OCI-LY1 (cell line): ENCODE data around the gene ZFYVE28.

ENCODE experiments used
- H2AFZ ChIP-seq: fragments of 200-600 bp; sonication (generic), shearing (Covaris generic); 2 replicates; pipeline ENCODE4 v1.6.0; 2014; ENCODE audit warnings: antibody characterized with exemption, mild to moderate bottlenecking, low read length
- H3F3A ChIP-seq: fragments of 200-600 bp; sonication (generic), shearing (Covaris generic); 2 replicates; pipeline ENCODE4 v1.6.0; 2014; ENCODE audit warnings: mild to moderate bottlenecking, antibody characterized with exemption, low read length, moderate library complexity; ENCODE audit not compliant: insufficient read depth
- H3K27ac ChIP-seq: fragments of 200-600 bp; sonication (generic); 2 replicates; pipeline ENCODE4 v1.5.1; 2014; ENCODE audit warnings: low read length, mixed run types, mild to moderate bottlenecking, low read depth; ENCODE audit not compliant: poor library complexity, severe bottlenecking
- H3K27me3 ChIP-seq: fragments of 200-600 bp; sonication (generic); 2 replicates; pipeline ENCODE4 v1.6.0; 2014; ENCODE audit warnings: antibody characterized with exemption, mild to moderate bottlenecking, low read length, moderate library complexity; ENCODE audit not compliant: insufficient read depth
- H3K36me3 ChIP-seq: fragments of 200-600 bp; sonication (generic); 2 replicates; pipeline ENCODE4 v1.6.1; 2014; ENCODE audit warnings: mild to moderate bottlenecking, antibody characterized with exemption, low read length, moderate library complexity, mixed read lengths; ENCODE audit not compliant: insufficient read depth
- H3K4me1 ChIP-seq: fragments of 200-600 bp; sonication (generic); 2 replicates; pipeline ENCODE4 v1.5.1; 2014; ENCODE audit warnings: mild to moderate bottlenecking, low read length, moderate library complexity; ENCODE audit not compliant: insufficient read depth, severe bottlenecking
- H3K4me2 ChIP-seq: fragments of 200-600 bp; sonication (generic), shearing (Covaris generic); 2 replicates; pipeline ENCODE4 v1.6.1; 2014; ENCODE audit warnings: low read length
- H3K4me3 ChIP-seq: fragments of 200-600 bp; sonication (generic); 2 replicates; pipeline ENCODE4 v1.5.1; 2014; ENCODE audit warnings: low read length, low read depth, mild to moderate bottlenecking, mixed read lengths; ENCODE audit not compliant: poor library complexity, severe bottlenecking
- H3K79me2 ChIP-seq: fragments of 200-600 bp; shearing (Covaris generic); 2 replicates; pipeline ENCODE4 v1.6.1; 2016; ENCODE audit warnings: mixed run types, low read length, mixed read lengths; ENCODE audit not compliant: insufficient read depth
- H3K9ac ChIP-seq: fragments of 200-600 bp; sonication (generic), shearing (Covaris generic); 2 replicates; pipeline ENCODE4 v1.6.1; 2014; ENCODE audit warnings: mild to moderate bottlenecking, low read length, mixed read lengths
- H3K9me2 ChIP-seq: fragments of 200-600 bp; sonication (generic), shearing (Covaris generic); 2 replicates; pipeline ENCODE4 v1.6.1; 2014; ENCODE audit warnings: low read depth, mild to moderate bottlenecking, low read length, mixed read lengths
- H3K9me3 ChIP-seq: fragments of 200-600 bp; shearing (Covaris generic); 2 replicates; pipeline ENCODE4 v1.6.1; 2014; ENCODE audit warnings: low read length, mixed read lengths
- H4K20me1 ChIP-seq: fragments of 200-600 bp; sonication (generic), shearing (Covaris generic); 2 replicates; pipeline ENCODE4 v1.6.0; 2016; ENCODE audit warnings: mild to moderate bottlenecking, low read length; ENCODE audit not compliant: insufficient read depth
- CTCF ChIP-seq: fragments of 200-600 bp; sonication (generic), shearing (Covaris generic); IDR thresholded peaks from 2 replicates; pipeline ENCODE4 v1.5.1; 2017; ENCODE audit warnings: mild to moderate bottlenecking, antibody characterized with exemption, low read length, moderate library complexity, mixed read lengths
- EZH2 ChIP-seq: fragments of 200-600 bp; sonication (generic), shearing (Covaris generic); IDR thresholded peaks from 2 replicates; pipeline ENCODE4 v1.8.0; 2017; ENCODE audit warnings: borderline replicate concordance, mixed run types, mild to moderate bottlenecking, antibody characterized with exemption, low read length, moderate library complexity, mixed read lengths

Gene ZFYVE28

GRCh38 chr4:2320152-2320551 lies 98.3 kb downstream of the ZFYVE28 start:
- no peak overlapping the region for H3K4me3 ChIP-seq
- no peak overlapping the region for H3K27ac ChIP-seq
- no peaks in the 10 kb centered on the region for H3K79me2 ChIP-seq
- no peaks in the 10 kb centered on the region for H3K9me2 ChIP-seq
- H3K9ac ChIP-seq: no peak overlapping the region
- TF ChIP-seq CTCF: no peak
- no peaks in the 10 kb centered on the region for H4K20me1 ChIP-seq
- no peak overlapping the region for H3K4me2 ChIP-seq
- H3F3A ChIP-seq: no peaks in the 10 kb centered on the region
- no peak overlapping the region for H2AFZ ChIP-seq
- no peaks in the 10 kb centered on the region for H3K36me3 ChIP-seq
- no peaks in the 10 kb centered on the region for H3K4me1 ChIP-seq
- H3K9me3 ChIP-seq: no peaks in the 10 kb centered on the region
- H3K27me3 ChIP-seq: no peaks in the 10 kb centered on the region

GRCh38 chr4:2318885-2319284 lies 99.6 kb downstream of the ZFYVE28 start:
- Histone ChIP-seq H3K4me3 (no peak overlapping the region), H4K20me1 (no peaks in the 10 kb centered on the region), H3K4me2 (no peak overlapping the region), H3K36me3 (no peaks in the 10 kb centered on the region; the same call in 1 of the 2 replicates), H3K9me3 (no peaks in the 10 kb centered on the region), H3K9ac (no peak overlapping the region), H3K79me2 (no peaks in the 10 kb centered on the region), H3K27ac (no peak overlapping the region), H3K27me3 (no peaks in the 10 kb centered on the region), H3K4me1 (no peaks in the 10 kb centered on the region), H3K9me2 (no peaks in the 10 kb centered on the region), H3F3A (no peaks in the 10 kb centered on the region), H2AFZ (no peak overlapping the region)
- no peak for TF ChIP-seq EZH2
- no peak for TF ChIP-seq CTCF

- no peak for TF ChIP-seq CTCF
- TF ChIP-seq EZH2: no peak
- Histone ChIP-seq H3K36me3 (no peaks in the 10 kb centered on the region; the same call in 1 of the 2 replicates), H3K9me3 (no peaks in the 10 kb centered on the region), H3K4me3 (no peak overlapping the region), H3K9ac (no peak overlapping the region), H3K4me2 (no peak overlapping the region), H3K9me2 (no peaks in the 10 kb centered on the region), H3K79me2 (no peaks in the 10 kb centered on the region), H4K20me1 (no peaks in the 10 kb centered on the region), H3K27ac (no peak overlapping the region), H3F3A (no peaks in the 10 kb centered on the region), H3K4me1 (no peaks in the 10 kb centered on the region), H2AFZ (no peak overlapping the region), H3K27me3 (no peaks in the 10 kb centered on the region)
These were observed 100.0 kb downstream of the ZFYVE28 start for GRCh38 chr4:2318476-2318875.
